Endothelial cell of umbilical vein (primary cell): ENCODE results near the gene SERPINB3. TPM values are rescaled to one million over a fixed set of nuclear protein-coding genes. Genes with fewer than 3 reads are reported as not detected.

ENCODE experiments used
- BruUV-seq: library from RNA; stranded (reverse); fragments of 400-500 nt; replicated peaks from 2 replicates; lab custom pipeline; 2021; lab: Mats Ljungman, UMichigan
- CTCF ChIA-PET: fragments of 300-600, 350-600 bp; sonication (Branson Sonifier 250); formaldehyde crosslinking; loops from one replicate; lab custom pipeline; 2021; ENCODE audit warnings: antibody characterized with exemption, inconsistent platforms; lab: Charles Lee
- POLR2A ChIA-PET: fragments of 300-600, 350-600 bp; sonication (Branson Sonifier 250); formaldehyde crosslinking; loops from one replicate; lab custom pipeline; 2021; ENCODE audit warnings: antibody characterized with exemption, inconsistent platforms; lab: Charles Lee
- DNase-seq: peaks from one replicate; pipeline ENCODE4 v3.0.0-alpha.2; 2011; ENCODE audit warnings: low read depth, low spot score
- FAIRE-seq: peaks from 2 replicates; lab custom pipeline; 2011; peaks lifted over from hg19 to GRCh38; lab: Jason Lieb, UNC
- H2AFZ ChIP-seq: 2 replicates; pipeline ENCODE4 v1.6.0; 2012; ENCODE audit warnings: low read depth, low read length, control low read depth, inconsistent platforms
- H3K27ac ChIP-seq: 2 replicates; pipeline ENCODE4 v1.5.1; 2011; ENCODE audit warnings: low read depth, mild to moderate bottlenecking, control low read depth, low read length, moderate library complexity; ENCODE audit not compliant: insufficient read depth
- H3K27me3 ChIP-seq, 2 experiments: 2 replicates each; pipeline versions ENCODE4 v1.6.0 to v1.6.1; 2011; ENCODE audit warnings: low read length in 2 of 2, mixed read lengths in 1 of 2; ENCODE audit not compliant: control insufficient read depth in 2 of 2, insufficient read depth in 2 of 2
- H3K36me3 ChIP-seq, 2 experiments: 2 replicates in 1 of 2; 3 replicates in 1 of 2; pipeline ENCODE4 v1.5.1; 2011; ENCODE audit warnings: low read length in 2 of 2, mild to moderate bottlenecking in 1 of 2, moderate library complexity in 1 of 2; ENCODE audit not compliant: control insufficient read depth in 2 of 2, insufficient read depth in 2 of 2; ENCODE audit errors: extremely low read depth in 1 of 2
- H3K4me1 ChIP-seq: 3 replicates; pipeline ENCODE4 v1.5.1; 2011; ENCODE audit warnings: mild to moderate bottlenecking, low read length; ENCODE audit not compliant: control insufficient read depth, insufficient read depth; ENCODE audit errors: extremely low read depth
- H3K4me2 ChIP-seq: 2 replicates; pipeline ENCODE4 v1.6.1; 2011; ENCODE audit warnings: low read length, control low read depth, mixed read lengths; ENCODE audit not compliant: insufficient read depth
- H3K4me3 ChIP-seq, 3 experiments: fragments of 200-600 bp in 1 of 3; sonication (generic), shearing (Covaris generic) in 1 of 3; replicated peaks in 1 of 3; 2 replicates each; pipeline ENCODE4 v1.5.1; 2011 to 2016; ENCODE audit warnings: control low read depth in 3 of 3, low read length in 3 of 3, mild to moderate bottlenecking in 2 of 3, inconsistent platforms in 1 of 3, low read depth in 1 of 3, moderate library complexity in 1 of 3; ENCODE audit not compliant: insufficient read depth in 1 of 3
- H3K79me2 ChIP-seq: 2 replicates; pipeline ENCODE4 v1.6.0; 2012; ENCODE audit warnings: low read length, inconsistent platforms; ENCODE audit not compliant: control insufficient read depth, insufficient read depth
- H3K9ac ChIP-seq: replicated peaks from 2 replicates; pipeline ENCODE3; 2011; ENCODE audit warnings: low read length, control low read depth; ENCODE audit not compliant: insufficient read depth; ENCODE audit errors: extremely low read depth
- H3K9me1 ChIP-seq: replicated peaks from 3 replicates; pipeline ENCODE4 v1.6.0; 2011; ENCODE audit warnings: mild to moderate bottlenecking, low read length; ENCODE audit not compliant: control insufficient read depth, insufficient read depth; ENCODE audit errors: extremely low read depth
- H3K9me3 ChIP-seq: replicated peaks from 2 replicates; pipeline ENCODE4 v1.5.1; 2012; ENCODE audit warnings: low read length, inconsistent platforms; ENCODE audit not compliant: control insufficient read depth, insufficient read depth
- H4K20me1 ChIP-seq: replicated peaks from 2 replicates; pipeline ENCODE3; 2011; ENCODE audit warnings: mild to moderate bottlenecking, low read length; ENCODE audit not compliant: control insufficient read depth, insufficient read depth; ENCODE audit errors: extremely low read depth
- EZH2 ChIP-seq: IDR thresholded peaks from 2 replicates; pipeline ENCODE4 v1.6.1; 2012; ENCODE audit warnings: borderline replicate concordance, low read depth, mild to moderate bottlenecking, moderate library complexity, low read length, inconsistent platforms; ENCODE audit not compliant: severe bottlenecking
- FOS ChIP-seq: IDR thresholded peaks from 2 replicates; pipeline ENCODE4 v1.6.1; 2011; ENCODE audit warnings: mild to moderate bottlenecking, low read length, moderate library complexity, borderline replicate concordance; ENCODE audit not compliant: insufficient read depth
- GATA2 ChIP-seq: IDR thresholded peaks from 2 replicates; pipeline ENCODE4 v1.7.0; 2011; ENCODE audit warnings: low read depth, mild to moderate bottlenecking, moderate library complexity, mixed read lengths, low read length; ENCODE audit not compliant: insufficient read length, insufficient read depth
- JUN ChIP-seq: IDR thresholded peaks from 2 replicates; pipeline ENCODE4 v1.6.1; 2011; ENCODE audit warnings: borderline replicate concordance, low read depth; ENCODE audit not compliant: insufficient read length, insufficient read depth
- MYC ChIP-seq: IDR thresholded peaks from one replicate; pipeline ENCODE4 v1.6.1; 2011; ENCODE audit warnings: mild to moderate bottlenecking, low read depth, low read length
- POLR2A ChIP-seq: IDR thresholded peaks from 2 replicates; pipeline ENCODE4 v1.6.1; 2012; ENCODE audit warnings: low read depth, mild to moderate bottlenecking, control low read depth, low read length
- POLR2AphosphoS5 ChIP-seq: IDR thresholded peaks from 2 replicates; pipeline ENCODE4 v1.6.1; 2012; ENCODE audit warnings: low read depth, mild to moderate bottlenecking, control low read depth, low read length, moderate library complexity; ENCODE audit not compliant: insufficient read depth
- dilution Hi-C: fragments of 300-500 bp; cut with MboI; formaldehyde crosslinking; loops from one replicate; pipeline ENCODE4 v1.15.0; 2019; ENCODE audit warnings: low sequenced_read_pairs; ENCODE audit not compliant: extremely low pct_ligation_motif_present
- intact Hi-C: fragments of 100-400 bp; cut with micrococcal nuclease; formaldehyde crosslinking; loops from one replicate; pipeline ENCODE4 v1.10.0; 2022
- polyA plus RNA-seq, 4 experiments: library from polyadenylated mRNA; depleted of rRNA in 3 of 4; stranded (reverse) in 3 of 4; unstranded in 1 of 4; fragments of >200 nt; gene quantifications; 2 replicates each; pipeline versions ENCODE4 v1.2.1 to v1.2.3, GENCODE V29; 2011 to 2012; ENCODE audit warnings: missing spikeins in 1 of 4
- total RNA-seq: library from RNA; stranded (reverse); gene quantifications from 2 replicates; pipeline ENCODE4 v1.2.3, GENCODE V29; 2021
- TF ChIP-seq, protein P1 (sequence below), 2 donors: IDR thresholded peaks; 1 replicate in 1 of 2; 2 replicates in 1 of 2; pipeline ENCODE4 v1.5.1; 2011; ENCODE audit warnings: low read length in 2 of 2, mild to moderate bottlenecking in 2 of 2, moderate library complexity in 2 of 2, control low read depth in 1 of 2, inconsistent platforms in 1 of 2, low read depth in 1 of 2; ENCODE audit not compliant: insufficient read depth in 1 of 2; ENCODE audit errors: extremely low read depth in 1 of 2
- TF ChIP-seq, protein P2 (sequence below): IDR thresholded peaks from 2 replicates; pipeline ENCODE4 v1.6.1; 2011; ENCODE audit not compliant: insufficient read depth, insufficient read length

Gene SERPINB3
- total and polyA plus RNA-seq, 2 donors (not counting 3 experiments of a cell fraction or from before 2014, with no cell fraction given) = not detected

DNA sequence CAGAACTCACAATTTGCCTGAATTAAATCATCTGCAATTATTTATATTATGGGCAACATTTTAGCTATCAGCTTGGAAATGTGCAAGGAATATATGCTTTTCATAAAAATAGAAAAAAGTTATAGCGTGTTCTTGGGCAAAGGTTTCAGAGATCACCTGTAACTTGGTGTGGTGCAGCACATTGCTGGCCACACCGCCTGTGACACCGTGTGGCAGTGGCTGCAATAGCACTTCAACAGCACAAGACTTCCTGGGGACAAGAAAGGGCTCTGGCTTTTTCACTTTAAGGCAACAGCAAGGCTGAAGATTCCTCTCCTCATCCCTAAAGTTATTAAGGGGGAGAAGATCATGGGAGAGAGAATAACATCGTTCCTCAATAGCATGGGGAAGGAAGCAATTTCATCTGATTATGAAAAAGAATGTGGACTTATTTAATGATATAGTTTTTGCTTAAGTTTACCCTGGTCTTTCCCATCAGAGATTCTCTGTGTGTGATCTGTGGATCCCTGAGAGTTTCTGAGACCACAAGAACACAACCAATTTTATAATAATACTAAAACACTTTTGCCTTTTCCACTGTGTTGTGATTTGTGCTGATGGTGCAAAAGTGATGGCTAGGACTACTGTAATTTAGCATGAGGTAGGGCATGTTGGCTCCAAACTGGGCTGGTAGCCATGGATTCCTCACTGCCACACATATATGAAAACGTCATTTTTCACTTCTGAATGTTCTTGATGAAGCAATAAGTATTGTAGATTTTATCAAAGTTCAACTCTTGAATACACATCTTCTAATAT, 15.0 kb upstream of the SERPINB3 start:
- no peak overlapping the region for H3K27ac ChIP-seq
- H3K4me3 ChIP-seq = no peak overlapping the region
- ChIA-PET POLR2A (no interaction called here), CTCF (no interaction called here)
- no peaks in the 10 kb centered on the region for H4K20me1 ChIP-seq
- no peaks in the 10 kb centered on the region for H3K27me3 ChIP-seq
- H3K9me1 ChIP-seq = no peaks in the 10 kb centered on the region
- intact Hi-C loops = no loop called here
- no peaks in the 10 kb centered on the region for H3K36me3 ChIP-seq
- FAIRE-seq (no peak), DNase-seq (no peak)
- BruUV-seq = no TSS peak
- H3K4me1 ChIP-seq = no peaks in the 10 kb centered on the region
- H3K4me2 ChIP-seq = no peak overlapping the region
- H3K9me3 ChIP-seq = no peaks in the 10 kb centered on the region
- dilution Hi-C loops = no loop called here
- H3K79me2 ChIP-seq = no peaks in the 10 kb centered on the region
- no peak overlapping the region for H3K9ac ChIP-seq
- H2AFZ ChIP-seq = no peak overlapping the region
- TF ChIP-seq JUN (no peak), POLR2AphosphoS5 (no peak), POLR2A (no peak), GATA2 (no peak), FOS (no peak), EZH2 (no peak), MYC (no peak)
- TF ChIP-seq, protein P1, sequence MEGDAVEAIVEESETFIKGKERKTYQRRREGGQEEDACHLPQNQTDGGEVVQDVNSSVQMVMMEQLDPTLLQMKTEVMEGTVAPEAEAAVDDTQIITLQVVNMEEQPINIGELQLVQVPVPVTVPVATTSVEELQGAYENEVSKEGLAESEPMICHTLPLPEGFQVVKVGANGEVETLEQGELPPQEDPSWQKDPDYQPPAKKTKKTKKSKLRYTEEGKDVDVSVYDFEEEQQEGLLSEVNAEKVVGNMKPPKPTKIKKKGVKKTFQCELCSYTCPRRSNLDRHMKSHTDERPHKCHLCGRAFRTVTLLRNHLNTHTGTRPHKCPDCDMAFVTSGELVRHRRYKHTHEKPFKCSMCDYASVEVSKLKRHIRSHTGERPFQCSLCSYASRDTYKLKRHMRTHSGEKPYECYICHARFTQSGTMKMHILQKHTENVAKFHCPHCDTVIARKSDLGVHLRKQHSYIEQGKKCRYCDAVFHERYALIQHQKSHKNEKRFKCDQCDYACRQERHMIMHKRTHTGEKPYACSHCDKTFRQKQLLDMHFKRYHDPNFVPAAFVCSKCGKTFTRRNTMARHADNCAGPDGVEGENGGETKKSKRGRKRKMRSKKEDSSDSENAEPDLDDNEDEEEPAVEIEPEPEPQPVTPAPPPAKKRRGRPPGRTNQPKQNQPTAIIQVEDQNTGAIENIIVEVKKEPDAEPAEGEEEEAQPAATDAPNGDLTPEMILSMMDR (IDR thresholded peaks at IDR 0.05; ENCODE audit: extremely low read depth in 1 of 2, insufficient read depth in 1 of 2, low read depth in 1 of 2, low read length in 2 of 2) = no peak
- TF ChIP-seq, protein P2, sequence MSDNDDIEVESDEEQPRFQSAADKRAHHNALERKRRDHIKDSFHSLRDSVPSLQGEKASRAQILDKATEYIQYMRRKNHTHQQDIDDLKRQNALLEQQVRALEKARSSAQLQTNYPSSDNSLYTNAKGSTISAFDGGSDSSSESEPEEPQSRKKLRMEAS = no peak
